ENCODE measurements around the gene TRANK1.
A peak's percentile ranks its signal among the peaks of the same experiment; 100 is the strongest.
"Not testable (repeated sequence)": the region's sequence is repeated elsewhere in the genome, so short reads cannot be mapped to it uniquely, and the experiment has no call there.

Gene TRANK1
- long read RNA-seq, donor 1, result 0 reads
- long read RNA-seq, donor 2, result 0 reads
- long read RNA-seq, donor 3, result 0 reads
- long read RNA-seq, donor 4, full-length matches to known transcripts, result 1 of 6 reads
- long read RNA-seq, donor 4, partial matches to known transcripts, result 5 of 6 reads
- long read RNA-seq, donor 4, other reads (novel, unspliced or antisense), result 0 of 6 reads
- long read RNA-seq, donor 5, result 0 reads
- long read RNA-seq, donor 6, result 0 reads
- long read RNA-seq, donor 7, result 0 reads
- long read RNA-seq, donor 8, partial matches to known transcripts, result 5 of 5 reads
- long read RNA-seq, donor 8, other reads (novel, unspliced or antisense), result 0 of 5 reads

- peak; percentile 94 for DNase-seq
Observed at GRCh38 chr3:36944641-36945270, at the start of gene TRANK1. Gene TRANK1, minus strand, starts transcription at chr3:36945054. Its CDS starts 245 bp downstream, at chr3:36944809.

- peak; percentile 100 for DNase-seq
Observed at GRCh38 chr3:36993326-36994283, 48.8 kb upstream of the TRANK1 start, which contains the start of gene MLH1. Gene MLH1, plus strand, starts transcription at chr3:36993518. Its CDS starts 30 bp downstream, at chr3:36993548.

GRCh38 chr3:36992806-36993325, 48.0 kb upstream of the TRANK1 start, which contains the start of gene EPM2AIP1:
Gene EPM2AIP1, minus strand, starts transcription at chr3:36993131. Its CDS starts 54 bp downstream, at chr3:36993077.
- peak; percentile 97 for DNase-seq

GRCh38 chr3:36991923-36992805, 47.3 kb upstream of the TRANK1 start:
- DNase-seq, result no peak

- no peak for DNase-seq
Observed at GRCh38 chr3:36991147-36991546, 46.3 kb upstream of the TRANK1 start.

GRCh38 chr3:36989568-36989967, 44.7 kb upstream of the TRANK1 start:
- no peak for DNase-seq

- no peak for DNase-seq
Observed at GRCh38 chr3:36989005-36989404, 44.2 kb upstream of the TRANK1 start.

- no peak for DNase-seq
Observed at GRCh38 chr3:36988356-36988755, 43.5 kb upstream of the TRANK1 start.

GRCh38 chr3:36981006-36981405, 36.2 kb upstream of the TRANK1 start:
- DNase-seq, result no peak

GRCh38 chr3:36973139-36973538, 28.3 kb upstream of the TRANK1 start:
- DNase-seq, result no peak

- DNase-seq, result no peak
Observed at GRCh38 chr3:36972163-36972562, 27.3 kb upstream of the TRANK1 start.

GRCh38 chr3:36969540-36970432, 24.9 kb upstream of the TRANK1 start:
- peak; percentile 25 for DNase-seq

- no peak for DNase-seq
Observed at GRCh38 chr3:36969085-36969484, 24.2 kb upstream of the TRANK1 start.

GRCh38 chr3:36965440-36965839, 20.6 kb upstream of the TRANK1 start:
- no peak for DNase-seq

GRCh38 chr3:36964817-36965216, 20.0 kb upstream of the TRANK1 start:
- DNase-seq, result no peak

GRCh38 chr3:36964331-36964730, 19.5 kb upstream of the TRANK1 start:
- DNase-seq, result no peak

- not testable (repeated sequence) for DNase-seq
Observed at GRCh38 chr3:36963008-36963407, 18.2 kb upstream of the TRANK1 start.

GRCh38 chr3:36960502-36960901, 15.6 kb upstream of the TRANK1 start:
- no peak for DNase-seq

GRCh38 chr3:36959821-36960220, 15.0 kb upstream of the TRANK1 start:
- DNase-seq, result no peak
